ENCODE results near the gene SLC2A5. TPM values are rescaled to one million over a fixed set of nuclear protein-coding genes. Genes with fewer than 3 reads are reported as not detected.

Gene SLC2A5
- polyA plus RNA-seq, 1 donor: 10.9 TPM

- no peak for DNase-seq (ENCODE audit: low read depth)
These were observed 4.2 kb downstream of the SLC2A5 start for GRCh38 chr1:9065213-9065751.

- no peak for DNase-seq (ENCODE audit: low read depth)
These were observed 6.6 kb downstream of the SLC2A5 start for GRCh38 chr1:9062846-9063245.

GRCh38 chr1:9062021-9062471, 7.4 kb downstream of the SLC2A5 start:
- DNase-seq (ENCODE audit: low read depth): no peak

DNA sequence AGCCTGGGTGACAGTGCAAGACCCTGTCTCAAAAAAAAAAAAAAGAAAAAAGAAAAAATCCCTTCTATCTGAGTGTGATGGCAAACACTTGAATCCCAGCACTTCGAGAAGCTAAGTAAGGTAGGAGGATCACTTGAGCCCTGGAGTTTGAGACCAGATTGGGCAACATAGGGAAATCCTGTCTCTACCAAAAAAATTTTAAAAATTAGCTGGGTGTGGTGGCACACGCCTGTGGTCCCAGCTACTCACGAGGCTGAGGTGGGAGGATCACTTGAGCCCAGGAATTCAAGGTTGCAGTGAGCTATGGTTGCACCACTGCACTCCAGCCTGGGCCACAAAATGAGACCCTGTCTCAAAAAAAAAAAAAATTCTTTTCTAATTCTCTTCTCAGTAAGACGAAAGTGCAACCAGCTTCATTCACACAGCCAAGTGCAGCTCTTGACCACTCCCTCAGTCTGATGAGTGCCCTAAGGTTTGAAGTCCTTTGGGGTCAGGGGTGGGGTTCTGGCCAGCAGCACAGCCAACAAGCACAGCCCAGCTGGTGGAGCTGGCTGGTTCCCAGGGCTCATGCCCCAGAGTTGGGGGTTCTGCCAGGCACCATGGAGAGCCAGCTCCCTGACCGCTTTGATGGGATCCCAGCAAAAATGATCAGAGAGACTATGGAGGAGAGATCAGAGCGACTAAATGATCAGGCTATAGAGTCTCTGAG, 8.0 kb downstream of the SLC2A5 start:
- no peak for DNase-seq (ENCODE audit: low read depth)

GRCh38 chr1:9059891-9060744, 9.3 kb downstream of the SLC2A5 start:
- no peak for DNase-seq (ENCODE audit: low read depth)

GRCh38 chr1:9058465-9058864, 11.0 kb downstream of the SLC2A5 start:
- DNase-seq (ENCODE audit: low read depth): no peak

DNA sequence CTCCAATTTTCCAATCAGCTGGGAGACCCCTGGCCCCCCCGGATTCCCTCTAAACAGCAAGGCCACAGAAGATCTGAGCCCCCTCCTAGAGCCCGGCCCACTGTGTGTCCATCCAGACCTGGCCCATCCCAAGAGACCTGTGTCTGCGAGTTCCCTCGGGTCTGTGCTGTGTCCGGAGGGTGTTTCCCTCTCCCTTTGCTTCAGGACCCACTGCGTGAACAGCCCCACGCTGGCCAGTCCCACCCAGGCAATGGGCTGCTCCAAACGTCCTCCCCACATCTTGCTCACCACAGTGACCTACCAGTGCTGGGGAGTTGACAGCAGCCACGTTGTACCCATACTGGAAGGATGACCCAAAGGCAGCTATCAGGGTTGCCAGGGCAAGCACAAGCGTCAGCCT, 11.6 kb downstream of the SLC2A5 start:
- no peak for DNase-seq (ENCODE audit: low read depth)

- no peak for DNase-seq (ENCODE audit: low read depth)
These were observed 17.0 kb downstream of the SLC2A5 start for GRCh38 chr1:9052272-9053049.

GRCh38 chr1:9051379-9051778, 18.1 kb downstream of the SLC2A5 start:
- DNase-seq (ENCODE audit: low read depth): no peak

DNA sequence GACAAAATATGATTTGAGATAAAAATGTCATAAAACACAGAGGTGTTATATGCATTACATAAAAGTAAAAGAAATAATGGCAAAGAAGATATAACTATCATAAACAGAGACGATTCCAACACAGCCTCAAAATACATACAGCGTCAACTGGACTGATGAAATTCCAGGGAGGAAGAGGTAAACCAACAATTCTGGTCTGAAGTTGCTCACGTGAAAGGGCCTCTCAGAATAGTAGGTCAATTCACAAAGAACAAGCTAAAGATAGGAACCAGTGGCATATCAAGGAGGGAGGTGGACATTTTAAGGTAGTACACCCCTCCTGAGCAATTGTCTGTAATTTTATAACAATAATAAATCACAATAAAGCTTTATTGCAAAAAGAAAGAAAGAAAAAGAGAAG, 18.6 kb downstream of the SLC2A5 start:
- DNase-seq (ENCODE audit: low read depth): no peak

DNA sequence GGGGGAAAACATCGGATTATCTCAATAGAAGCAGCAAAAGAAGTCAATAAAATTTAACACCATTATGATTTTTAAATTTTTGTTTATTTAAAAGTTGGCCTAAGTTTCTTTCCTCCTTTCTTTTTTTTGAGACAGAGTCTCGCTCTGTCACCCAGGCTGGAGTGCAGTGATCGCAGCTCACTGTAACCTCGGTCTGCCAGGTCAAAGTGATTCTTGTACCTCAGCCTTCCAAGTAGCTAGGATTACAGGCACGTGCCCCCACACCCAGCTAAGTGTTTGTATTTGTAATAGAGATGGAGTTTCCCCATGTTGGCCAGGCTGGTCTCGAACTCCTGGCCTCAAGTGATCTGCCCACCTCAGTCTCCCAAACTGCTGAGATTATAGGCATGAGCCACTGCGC, 20.9 kb downstream of the SLC2A5 start:
- DNase-seq (ENCODE audit: low read depth): no peak

DNA sequence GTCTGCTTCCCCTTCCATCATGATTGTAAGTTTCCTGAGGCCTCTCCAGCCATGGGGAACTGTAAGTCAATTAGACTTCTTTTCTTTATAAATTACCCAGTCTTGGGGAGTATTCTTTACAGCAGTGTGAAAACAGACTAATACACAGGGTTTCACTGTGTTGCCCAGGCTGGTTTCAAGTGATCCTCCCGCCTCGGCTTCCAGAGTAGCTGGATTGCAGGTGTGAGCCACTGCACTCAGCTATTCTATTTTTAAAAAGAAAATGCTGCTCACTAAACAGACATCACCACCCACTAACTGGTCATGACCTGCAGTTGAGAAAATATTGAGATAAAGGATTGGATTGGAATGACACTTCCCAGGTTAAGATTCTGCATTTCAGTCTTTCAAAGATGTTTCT, 22.4 kb downstream of the SLC2A5 start:
- DNase-seq (ENCODE audit: low read depth): no peak

DNA sequence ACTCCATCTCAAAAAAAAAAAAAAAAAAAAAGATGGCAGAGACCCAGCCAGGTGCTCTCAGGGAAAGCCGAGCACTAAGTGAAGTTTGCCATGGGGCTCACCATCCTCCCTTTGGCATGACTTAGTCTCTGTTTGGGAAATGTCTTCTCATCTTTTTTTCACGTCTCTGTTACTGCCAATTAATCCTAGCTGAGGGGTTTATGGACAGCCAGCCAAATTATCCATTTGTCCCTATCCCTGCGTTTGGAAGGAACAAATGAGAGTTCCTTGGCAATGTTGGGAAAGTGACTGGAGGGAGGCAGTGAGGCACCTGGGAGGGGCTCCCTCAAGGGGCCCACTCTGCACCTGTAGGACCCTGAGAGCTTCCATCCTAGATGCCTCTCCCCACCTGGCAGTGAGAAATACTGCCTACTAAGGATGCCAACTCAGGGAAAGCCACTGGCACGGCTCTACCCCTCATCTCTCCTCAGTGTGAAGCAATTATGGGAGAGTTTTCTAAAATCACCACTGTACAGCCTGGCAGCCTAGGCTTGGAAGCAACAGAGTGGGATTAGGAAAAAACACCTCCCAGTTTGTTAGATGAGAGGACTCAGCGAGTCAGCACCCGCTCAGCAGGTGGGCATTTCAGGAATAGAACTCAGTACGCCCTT, 23.4 kb downstream of the SLC2A5 start:
- DNase-seq (ENCODE audit: low read depth): no peak

DNA sequence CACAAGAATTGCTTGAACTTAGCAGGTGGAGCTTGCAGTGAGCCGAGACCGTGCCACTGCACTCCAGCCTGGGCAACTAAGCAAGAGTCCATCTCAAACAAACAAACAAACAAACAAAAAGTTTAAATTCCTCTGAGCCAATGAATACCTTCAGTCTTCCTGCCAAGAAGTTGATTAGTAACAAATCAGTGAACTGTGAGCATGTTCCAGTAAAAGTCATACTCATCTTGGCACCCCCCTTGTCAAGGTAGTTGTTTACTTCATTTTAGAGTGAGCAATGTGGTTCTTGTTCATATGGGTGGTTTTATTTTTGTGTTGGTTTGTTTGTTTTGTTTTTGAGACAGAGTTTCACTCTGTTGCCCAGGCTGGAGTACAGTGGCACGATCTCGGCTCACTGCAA, 25.2 kb downstream of the SLC2A5 start:
- DNase-seq (ENCODE audit: low read depth): no peak

GRCh38 chr1:9042272-9042671, 27.2 kb downstream of the SLC2A5 start:
- no peak for DNase-seq (ENCODE audit: low read depth)

DNA sequence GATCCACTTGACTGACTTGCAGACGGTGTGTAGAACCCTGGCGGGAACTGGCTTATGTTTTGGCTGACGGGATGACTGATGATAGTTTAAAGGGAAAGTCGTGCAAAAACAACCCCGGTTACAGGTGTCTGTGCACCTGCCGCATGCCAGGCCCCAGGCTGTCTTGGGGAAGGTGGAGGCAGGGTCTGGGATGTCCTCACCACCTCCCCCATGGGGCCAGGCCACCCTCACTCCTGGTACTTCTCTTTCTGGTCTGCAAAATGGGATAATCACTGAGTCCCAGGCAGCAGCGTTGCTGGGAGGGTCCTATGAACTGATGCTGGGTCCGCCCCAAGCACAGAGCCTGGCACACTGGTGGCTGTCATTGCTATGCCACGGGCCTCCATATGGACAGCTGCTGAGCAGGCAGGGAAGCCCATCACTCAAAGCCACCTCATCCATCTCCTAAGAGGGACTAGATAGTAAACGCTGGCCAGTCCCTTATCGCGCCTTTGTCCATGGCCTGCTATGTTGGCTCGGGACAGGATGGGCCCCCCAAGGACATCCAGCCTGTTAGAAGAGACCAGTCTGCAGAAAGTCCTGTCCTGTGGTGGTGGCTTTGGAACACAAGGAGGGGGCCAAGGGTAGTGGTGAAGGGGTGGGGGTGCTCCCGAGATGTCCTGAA, 28.2 kb downstream of the SLC2A5 start:
- DNase-seq (ENCODE audit: low read depth): no peak

DNA sequence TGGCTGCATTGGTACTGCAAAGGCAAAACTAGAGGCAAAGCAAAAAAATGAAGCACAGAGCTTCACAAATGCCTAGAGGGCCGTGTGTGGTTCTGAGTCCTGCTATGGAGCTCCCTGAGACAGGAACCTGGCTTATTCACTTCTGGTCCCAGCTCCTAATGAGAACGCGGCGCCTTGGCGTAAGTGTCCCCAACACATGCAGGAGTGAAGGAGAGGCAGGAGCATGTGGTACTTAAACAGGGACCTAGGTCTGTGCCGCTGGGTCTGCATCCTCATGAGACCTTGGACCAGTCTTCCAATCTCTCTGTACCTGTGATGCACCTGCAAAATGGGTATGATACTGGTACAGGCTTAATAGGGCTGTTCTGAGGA, 28.8 kb downstream of the SLC2A5 start:
- no peak for DNase-seq (ENCODE audit: low read depth)

- no peak for DNase-seq (ENCODE audit: low read depth)
These were observed 29.4 kb downstream of the SLC2A5 start for GRCh38 chr1:9039761-9040658.

DNA sequence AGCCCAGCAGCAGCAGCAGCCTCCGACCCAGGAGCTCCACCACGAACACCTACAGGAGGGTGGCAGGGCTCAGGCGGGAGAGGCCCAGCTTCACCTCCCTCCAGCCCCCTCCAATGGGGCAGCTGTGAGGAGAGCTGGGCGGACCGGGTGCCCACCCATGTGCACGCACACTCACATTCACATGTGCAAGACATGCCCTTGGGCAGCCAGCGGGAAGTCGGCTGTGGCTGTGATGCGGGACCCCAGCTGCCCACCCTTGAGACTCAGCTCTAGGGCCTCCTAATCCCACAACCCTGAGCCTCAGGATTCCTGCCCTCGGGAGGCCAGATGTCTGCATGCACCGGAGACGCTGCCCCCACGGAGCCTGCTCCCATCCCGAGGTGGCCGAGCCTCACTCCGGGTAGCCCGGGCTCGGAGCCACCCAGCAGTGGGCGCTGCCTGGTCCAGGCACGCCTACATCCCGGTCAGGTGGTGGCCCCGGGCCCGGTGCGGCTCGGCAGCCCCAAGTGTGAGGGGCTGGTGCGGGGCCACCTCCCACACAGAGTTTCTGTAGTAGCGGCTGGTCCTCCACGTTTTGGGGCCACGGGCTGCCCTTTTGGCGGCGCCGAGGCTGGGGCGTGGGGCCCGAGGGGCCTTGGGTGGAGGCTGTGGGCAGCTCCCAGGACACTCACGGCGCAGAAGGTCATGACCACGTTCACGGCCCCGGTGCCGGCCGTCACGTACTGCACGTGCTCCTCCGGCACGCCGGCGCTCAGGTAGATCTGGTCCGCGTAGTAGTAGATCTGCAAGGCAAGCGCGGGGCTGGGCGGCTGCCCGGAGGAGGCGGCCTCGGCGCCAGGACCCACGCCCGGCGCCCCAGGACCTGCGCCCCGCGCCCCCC, 30.3 kb downstream of the SLC2A5 start:
- DNase-seq (ENCODE audit: low read depth): no peak
